Activated T-helper 1 cell treated with Interleukin-2 at 50 U/mL for 16 hours (primary cell): ENCODE measurements around the gene LENG1.
A peak's percentile ranks its signal among the peaks of the same experiment; 100 is the strongest.

Source experiments
- DNase-seq: peaks from one replicate; pipeline ENCODE4 v3.0.0-alpha.2; 2020; ENCODE audit warnings: low read depth

Gene LENG1

DNA sequence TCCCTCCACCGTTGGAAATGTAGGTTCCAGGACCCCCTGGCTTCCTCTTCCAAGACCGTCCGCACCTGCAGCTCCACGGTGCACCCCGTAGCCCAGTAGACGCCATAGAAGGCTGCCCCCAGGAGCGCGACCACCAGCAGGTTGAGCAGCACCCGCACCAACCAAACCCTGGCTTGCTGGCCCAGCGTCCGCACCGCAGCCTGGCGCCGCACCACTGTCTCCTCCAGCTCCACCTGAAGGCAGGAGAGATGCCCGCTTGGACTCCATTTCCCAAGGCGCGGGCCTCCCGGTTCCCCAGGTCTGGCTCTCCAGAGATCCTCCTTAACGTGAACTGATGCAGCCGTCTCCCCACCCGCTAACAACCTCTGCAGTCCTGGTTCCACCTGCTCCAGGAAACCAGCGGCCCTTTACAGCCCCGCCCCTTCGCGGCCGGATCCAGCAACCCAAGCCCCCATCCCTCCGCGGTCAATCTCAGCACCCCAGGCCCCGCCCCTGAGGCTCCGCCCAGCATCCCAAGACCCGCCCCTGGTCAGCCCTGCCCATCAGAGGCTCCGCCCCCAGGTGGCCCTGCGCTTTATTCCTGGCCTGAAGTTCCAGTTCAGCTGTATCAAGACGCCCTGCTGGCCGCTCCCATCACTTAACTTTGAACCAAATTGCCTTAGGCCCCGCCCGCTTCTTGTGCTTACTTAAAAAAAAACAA lies 5.0 kb upstream of the LENG1 start:
- peak; percentile 31 for DNase-seq

DNA sequence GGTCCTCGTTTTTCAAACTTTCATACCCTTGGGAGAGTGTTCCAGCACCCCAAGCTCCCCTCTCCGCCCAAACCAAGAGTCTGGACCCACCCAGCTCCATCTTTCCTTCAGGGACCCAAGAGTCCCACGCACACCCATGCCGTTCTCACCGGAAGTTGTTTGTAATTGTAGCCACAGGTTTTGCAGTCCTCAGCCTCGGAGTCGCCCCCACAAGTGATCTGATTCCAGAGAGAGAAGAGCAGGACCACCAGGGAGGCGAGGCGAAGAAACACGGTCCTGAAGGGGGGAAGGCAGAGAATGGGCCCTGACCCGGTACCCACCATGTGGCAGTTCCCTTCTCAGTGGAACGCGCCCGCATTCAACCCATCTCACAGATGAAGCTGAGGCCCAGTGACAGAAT lies 3.4 kb upstream of the LENG1 start:
- no peak for DNase-seq

DNA sequence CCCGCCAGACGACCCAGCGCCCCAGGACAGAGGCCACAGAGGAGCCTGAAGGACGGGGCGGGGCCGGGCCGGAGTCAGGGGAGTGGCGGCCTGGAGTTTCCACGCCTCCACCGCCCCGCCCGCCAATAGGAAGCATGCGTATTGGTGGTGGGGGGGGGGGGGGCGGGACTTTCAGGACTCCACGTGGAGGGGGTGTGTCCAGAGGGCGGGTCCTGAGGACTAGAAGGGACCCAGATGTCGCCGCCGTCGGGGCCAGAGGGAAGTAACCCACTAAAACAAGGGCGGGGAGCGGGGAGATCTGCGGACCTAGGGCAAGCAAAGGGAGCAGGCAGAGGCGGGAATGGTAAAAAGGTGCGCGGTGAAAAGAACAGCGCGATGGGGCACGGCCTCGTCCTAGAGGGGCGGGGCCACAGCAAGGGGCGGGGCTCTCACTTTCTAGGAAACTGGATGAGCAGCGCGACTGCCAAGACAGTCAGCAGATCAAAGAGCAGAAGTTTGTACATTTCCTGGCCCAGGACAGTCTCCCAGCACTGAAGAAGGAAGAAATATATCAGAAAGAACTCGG lies 2.8 kb upstream of the LENG1 start:
- peak; percentile 63 for DNase-seq

DNA sequence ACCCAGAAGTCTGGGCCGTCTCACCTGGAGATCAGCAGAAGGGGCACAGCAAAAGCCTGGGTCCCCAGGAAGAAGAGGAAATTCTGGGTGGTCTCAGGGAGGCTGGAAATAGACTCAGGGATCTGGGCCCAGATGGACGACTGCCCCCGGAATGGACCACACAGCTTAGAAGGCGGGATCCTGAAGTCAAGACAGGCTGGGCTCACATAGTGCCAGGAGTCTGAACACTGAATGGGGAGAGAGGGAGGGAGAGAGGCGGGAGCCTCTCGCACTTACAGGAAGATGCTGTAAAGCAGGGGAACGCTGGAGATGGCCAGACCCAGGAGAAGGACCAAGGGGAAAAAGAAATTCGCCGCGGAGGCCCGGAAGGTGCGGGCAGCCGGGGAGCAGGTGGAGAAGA lies 1.3 kb upstream of the LENG1 start:
- no peak for DNase-seq

DNA sequence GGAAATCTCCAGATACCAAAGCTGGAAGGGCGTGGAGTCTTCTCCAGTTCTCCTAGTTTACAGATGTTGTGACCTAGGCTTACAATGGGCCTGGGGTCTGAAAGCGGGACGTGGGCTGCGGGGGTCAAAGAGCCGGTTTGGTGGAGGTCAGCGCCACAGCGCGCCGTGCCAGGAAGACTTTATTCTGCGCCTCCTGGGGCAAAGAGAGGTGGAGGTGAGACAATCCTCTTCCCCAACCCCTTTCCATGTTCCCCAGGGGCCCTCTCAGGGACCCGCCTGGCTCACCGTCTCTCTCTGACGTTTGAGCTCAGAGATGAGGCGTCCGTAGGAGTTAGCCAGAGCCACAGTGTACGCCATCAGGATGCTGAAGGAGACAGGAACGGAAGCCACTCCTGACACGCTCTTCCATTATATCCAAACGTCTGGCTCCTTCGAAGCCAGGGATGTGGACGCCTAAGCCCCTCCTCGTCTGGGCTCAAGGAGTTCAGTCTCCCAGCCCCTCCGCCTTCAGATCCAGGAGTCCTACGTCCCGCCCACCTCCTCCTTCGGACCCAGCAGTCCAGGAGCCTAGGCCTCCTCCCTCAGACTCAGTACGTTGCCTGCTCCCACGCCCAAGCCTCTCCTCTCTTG lies 776 bp upstream of the LENG1 start:
- DNase-seq = no peak

DNA sequence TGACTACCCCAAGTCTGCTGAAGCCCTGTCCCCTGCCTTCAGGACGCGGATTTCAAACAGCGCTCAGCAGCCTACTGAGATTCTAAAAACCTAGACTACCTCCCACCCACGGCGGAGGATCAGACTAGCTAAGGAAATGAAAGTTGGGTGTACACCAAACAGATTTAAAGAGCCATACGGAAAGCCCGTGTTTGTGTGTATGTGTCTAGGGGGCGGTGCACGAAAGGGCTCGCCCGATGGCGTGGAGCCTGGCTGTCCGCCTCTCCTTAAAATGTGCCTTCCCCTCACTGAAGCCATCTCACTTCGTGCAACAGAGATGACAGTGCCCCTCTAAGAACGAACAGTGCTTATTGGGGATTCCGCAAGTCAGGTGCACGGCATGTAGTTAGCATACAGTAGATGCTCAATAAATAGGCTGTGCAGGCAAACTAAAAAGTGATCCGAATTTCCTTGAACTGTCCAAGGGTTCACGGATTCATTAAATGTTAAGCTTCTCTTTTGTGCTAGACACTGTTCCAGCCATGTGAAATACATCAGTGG lies 639 bp downstream of the LENG1 start:
- no peak for DNase-seq

DNA sequence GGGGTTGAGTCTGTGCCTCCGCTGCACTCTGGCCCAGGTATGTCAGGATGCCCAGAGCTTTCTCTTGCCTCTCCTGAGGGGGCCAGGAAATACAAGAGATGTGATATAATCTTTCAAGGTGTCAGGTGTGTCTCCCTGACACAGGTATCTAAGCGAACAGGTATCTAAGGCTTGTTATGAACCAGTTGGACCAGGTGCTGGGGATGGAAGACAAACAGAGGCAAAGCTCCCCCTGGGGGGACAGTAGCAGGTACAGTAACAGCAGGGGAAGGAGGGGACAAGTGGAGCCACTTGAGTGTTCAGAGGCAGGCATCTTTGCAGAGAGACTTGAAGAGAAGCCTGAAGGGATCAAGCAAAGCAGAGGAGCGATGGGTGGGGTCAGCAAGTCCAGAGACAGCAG lies 2.6 kb downstream of the LENG1 start:
- no peak for DNase-seq

DNA sequence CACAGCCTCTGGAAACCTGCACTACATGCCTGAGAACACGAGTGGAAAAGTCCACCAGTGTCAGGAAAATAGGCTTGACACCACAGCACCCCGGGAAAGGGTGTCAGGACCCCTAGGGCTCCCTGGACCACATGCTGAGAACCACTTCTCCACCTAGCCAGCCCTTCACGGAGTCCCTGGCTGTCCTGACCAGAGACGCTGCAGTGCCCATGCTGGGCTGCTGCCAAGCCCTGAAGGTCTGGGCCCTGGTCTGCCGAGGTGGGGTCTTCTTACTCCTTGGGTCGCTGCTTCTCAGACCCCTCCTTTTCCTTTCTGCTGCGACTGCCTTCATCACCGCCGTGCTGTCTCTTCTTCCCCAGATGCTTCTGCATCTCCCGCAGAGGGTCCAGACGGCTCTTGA lies 3.0 kb downstream of the LENG1 start:
- DNase-seq = no peak

DNA sequence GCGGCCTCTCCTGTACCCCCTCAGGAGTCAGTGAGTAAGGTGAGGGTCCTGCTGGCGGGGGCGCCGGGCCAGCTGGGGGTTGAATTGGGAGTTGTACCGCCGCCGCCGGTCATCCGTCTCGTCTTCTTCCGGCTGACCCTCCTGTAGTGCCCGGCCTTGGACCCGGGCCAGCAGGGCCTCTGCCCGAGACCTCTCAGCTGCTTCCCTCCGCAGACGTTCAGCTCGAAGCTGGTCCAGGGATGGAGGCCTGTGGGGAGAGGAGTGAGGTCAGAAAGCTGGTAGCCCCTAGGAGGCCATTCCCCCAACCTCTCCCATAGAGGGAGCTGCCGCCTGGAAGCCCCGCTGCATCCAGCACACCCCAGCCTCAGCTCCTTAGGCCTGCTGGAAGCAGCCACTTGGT lies 3.8 kb downstream of the LENG1 start:
- DNase-seq = no peak

DNA sequence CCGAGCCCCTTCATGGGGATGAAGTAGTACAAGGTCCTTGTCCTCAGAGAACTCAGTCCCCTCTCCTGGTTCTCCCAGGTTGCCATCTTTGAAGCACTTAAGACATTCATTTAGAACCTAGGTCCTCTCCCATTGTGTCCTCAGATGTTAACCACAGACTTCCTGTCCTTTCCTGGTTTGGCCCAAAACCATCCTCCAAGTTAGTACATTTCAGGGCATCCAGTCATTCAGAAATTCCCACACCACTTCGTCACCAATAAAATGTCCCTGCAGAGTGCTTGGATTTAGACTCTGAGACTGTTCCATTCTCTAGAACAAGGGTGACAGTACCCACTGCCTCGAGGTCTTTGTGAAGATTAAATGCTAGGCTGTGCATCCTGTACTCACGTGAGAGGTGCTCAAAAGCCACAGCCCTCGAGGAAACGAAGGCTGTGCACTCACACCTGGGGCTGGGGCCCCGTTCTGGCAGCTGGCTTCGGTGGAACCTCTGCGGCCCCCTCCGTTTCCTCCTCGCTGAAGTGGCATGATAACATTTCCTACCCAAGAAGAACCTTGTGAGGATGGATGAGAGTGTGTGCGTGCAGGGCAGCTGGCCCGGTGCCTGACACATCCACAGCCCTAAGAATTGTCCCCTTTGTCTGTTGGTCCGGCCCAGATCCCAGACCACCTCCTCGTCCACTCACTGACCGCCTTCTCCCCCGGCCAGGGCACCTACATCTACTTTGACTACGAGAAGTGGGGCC lies 4.7 kb downstream of the LENG1 start:
- no peak for DNase-seq

DNA sequence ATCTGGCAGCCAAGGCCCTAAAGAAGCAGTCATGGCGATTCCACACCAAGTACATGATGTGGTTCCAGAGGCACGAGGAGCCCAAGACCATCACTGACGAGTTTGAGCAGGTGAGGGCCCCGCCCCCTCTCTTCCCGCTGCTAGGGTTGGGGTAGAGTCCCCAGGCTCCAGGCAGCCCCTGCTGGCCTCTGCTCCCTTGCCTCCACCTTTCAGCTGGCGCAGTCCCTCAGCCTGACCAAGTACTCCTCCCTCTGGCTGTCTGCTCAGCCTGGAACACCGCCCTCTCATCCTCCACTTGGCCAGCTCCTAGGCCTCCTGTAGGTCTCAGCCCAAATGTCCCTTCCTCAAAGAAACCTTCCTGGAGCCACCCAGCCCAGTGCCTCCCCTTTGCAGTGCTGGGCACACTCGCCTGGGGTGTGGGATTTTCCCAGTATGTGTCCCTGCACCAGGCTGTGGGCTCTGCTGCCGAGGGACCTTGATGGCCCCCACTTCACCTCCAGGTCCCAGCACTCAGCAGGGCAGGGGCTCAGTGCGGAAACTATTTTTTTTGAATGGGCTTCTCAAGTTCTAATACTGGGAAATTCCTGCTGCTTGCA lies 5.7 kb downstream of the LENG1 start:
- DNase-seq = no peak

DNA sequence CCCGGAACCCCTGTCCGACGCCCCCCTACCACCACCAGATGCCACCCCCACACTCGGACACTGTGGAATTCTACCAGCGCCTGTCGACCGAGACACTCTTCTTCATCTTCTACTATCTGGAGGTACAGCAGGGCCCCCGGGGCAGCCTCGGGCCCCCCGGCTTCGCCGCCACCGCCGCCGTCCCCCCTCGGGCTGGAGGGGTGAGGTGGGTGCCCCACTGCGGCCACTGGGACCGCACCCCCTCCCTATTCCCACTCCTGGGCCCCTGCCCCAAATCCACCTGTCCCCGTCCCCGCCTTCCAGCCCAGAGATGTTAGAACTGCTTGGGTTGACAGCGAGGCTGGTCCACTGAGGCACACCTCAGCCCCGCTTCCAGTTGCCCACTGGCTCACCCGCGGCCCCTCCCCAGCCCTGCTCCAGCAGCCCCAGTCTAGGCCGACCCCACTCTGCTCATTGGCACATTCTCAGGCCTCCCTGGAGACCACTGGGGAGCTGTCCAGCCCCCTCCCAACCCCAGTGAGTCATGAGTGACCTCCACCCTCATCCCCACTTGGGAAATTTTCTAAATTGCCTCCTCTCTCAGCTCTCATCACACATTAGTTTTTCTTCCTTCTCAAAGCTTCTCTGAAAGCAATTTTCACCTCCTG lies 6.5 kb downstream of the LENG1 start:
- DNase-seq = no peak

DNA sequence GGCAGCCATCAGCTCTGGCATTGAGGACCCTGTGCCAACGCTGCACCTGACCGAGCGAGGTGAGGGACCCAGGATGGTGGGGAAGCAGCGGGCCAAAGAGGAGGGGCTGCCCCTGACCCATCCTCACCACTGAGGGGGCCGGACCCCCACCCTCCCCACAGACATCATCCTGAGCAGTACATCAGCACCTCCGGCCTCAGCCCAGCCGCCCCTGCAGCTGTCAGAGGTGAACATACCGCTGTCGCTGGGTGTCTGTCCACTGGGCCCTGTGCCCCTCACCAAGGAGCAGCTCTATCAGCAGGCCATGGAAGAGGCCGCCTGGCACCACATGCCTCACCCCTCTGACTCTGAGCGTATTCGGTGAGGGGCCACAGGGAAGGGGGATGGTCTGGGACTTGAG lies 7.3 kb downstream of the LENG1 start:
- no peak for DNase-seq

DNA sequence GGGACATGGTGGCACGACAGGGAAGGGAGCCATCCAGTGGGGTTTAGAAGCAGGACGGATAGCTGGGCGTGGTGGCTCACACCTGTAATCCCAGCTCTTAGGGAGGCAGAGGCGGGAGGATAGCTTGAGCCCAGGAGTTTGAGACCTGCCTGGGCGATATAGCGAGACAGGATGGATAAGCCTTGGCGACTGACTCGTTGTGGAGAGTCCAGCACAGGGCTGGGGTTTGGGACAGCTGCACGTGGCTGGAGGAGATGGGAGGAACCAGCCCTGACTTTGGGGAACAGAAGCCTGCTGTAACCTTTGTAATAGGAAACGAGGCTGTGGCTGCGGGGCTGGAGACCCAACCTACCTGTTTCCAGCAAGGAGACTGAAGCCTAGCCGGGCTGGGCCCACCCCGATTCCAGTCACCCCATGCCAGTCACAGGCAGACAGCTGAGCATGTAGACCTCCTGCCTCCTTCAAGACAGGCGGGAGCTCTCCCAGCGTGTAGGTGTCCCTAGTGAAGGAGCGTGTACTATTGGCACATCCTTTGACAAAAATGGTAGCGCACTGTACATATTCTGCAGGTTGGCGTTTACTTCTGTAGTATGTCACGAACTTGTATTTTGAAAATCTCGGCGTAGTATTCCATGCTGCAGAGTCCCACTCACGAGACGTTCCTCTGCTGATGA lies 8.0 kb downstream of the LENG1 start:
- no peak for DNase-seq

DNA sequence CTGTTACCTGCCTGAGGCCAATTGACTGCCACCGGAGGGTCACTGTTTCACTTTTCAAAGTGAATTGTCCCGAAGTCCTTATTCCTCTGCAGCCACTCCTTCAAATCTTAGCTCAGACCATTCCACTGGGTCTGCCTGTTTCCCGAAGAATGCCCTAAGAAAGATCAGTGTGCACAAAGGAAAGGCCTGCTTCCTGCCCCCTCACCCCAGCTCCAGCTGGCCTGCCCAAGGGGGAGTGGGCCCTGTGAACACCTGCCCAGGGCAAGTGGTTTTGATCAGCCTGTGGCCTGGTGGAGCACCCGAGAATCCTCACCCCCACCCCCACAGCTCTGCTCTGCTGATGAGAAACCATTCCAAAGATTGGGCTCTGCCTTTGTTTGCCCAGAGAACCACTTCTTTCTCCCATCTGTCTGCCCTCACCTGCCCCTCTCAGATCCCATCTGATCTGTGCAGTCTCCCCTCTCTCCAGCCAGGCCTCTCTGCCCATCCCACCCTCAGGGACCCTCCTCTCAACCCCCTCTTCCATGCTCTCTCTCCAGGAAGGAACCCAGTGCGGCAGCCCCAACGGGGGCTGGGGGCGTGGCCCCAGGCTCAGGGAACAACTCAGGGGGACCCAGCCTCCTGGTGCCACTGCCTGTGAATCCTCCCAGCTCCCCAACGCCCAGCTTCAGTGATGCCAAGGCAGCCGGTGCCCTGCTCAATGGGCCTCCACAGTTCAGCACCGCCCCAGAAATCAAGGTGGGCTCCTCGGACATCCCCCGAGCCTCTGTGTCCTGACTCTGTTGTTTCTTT lies 10.3 kb downstream of the LENG1 start:
- DNase-seq = no peak

DNA sequence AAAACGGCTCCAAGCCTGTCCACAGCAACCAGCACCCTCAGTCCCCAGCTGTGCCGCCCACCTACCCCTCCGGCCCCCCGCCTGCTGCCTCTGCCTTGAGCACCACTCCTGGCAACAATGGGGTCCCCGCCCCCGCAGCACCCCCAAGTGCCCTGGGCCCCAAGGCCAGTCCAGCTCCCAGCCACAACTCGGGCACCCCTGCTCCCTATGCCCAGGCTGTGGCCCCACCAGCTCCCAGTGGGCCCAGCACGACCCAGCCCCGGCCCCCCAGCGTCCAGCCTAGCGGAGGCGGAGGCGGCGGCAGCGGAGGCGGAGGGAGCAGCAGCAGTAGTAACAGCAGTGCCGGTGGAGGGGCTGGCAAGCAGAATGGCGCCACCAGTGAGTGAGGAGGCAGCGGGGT lies 11.4 kb downstream of the LENG1 start:
- DNase-seq = no peak

DNA sequence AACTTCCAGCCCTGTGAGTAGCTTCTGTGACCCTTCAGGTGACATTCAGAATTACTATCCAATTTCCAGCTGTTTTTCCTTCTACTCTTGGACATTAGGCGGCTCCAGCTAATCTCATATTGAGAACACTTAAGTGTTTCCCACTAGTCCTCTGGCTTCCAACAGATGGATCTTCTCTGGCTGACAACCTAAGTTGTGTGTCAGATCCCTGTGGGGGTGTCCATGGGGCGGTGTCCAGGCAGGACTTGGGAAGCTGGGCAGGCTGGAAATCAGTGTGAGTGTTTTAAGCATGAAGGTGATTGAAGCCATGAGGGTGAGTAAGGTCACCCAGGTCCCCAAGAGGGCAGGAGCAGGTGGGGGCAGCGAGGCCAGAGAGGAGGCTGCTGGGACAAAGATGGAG lies 11.8 kb downstream of the LENG1 start:
- DNase-seq = no peak

DNA sequence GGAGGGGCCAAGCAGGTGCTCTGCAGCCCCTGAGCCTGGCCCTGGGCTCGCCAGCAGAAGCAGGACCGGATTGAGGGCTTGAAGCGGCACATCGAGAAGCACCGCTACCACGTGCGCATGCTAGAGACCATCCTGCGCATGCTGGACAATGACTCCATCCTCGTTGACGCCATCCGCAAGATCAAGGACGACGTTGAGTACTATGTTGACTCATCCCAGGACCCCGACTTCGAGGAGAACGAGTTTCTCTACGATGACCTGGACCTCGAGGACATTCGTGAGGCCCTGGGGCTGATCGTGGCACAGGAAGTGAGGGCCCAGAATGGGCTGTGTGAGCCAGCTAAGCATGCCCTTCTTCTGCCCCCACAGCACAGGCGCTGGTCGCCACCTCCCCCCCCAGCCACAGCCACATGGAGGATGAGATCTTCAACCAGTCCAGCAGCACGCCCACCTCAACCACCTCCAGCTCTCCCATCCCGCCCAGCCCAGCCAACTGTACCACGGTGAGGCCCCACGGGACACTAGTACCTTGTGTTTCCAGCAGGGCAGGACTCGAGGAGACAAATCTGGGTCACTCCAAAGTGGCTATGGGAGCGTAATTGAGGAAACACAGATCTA lies 13.9 kb downstream of the LENG1 start:
- no peak for DNase-seq

DNA sequence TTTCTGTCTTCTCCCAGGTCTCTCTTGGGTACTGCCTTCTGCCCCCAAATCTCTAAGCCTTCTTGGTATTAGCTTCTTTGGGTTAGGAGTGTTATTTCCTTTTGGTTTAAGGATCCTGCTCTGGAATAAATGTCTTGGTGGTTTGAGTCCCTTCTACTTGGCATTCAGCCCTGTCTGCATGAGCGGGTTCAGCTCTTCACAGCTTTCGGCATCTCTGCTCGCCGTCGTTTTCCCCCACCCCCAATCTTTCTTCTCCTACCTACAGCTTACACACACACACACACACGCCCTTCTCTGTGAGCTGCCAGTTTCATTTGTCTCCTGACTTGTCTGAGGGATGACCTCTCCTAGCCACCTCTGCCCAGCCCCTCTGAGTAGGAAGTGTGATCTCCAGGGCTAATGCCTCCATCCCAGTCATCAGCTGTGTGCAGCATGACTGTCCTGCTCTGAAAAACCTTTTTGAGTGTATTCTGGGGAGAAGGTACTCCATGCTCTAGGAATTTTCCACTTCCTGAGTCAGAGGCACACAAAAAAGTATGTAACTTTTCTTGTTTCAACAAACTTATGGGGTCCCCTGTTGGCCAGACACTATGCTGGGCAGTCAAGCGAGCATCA lies 17.2 kb downstream of the LENG1 start:
- DNase-seq = no peak

DNA sequence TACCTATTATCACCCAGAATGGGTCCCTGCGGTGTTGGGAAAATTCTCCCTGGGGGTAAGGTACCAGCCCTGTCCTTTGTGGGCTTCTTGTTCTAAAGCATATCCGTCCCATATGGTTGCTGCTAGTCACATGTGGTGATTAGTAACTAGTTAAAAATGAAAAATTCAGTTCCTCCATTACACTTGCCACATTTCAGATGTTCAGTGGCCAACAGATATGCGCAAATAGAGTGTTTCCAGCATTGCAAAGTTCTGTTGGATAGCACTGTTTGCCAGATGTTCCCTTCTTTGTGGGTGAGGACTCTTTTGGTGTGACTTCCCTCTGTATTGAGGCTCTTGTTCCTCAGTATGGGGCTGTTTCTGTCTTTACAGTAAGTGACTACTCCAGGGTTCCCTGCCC lies 18.2 kb downstream of the LENG1 start:
- DNase-seq = no peak
